ENCODE results near the gene MSN.
"Not testable (repeated sequence)": the region's sequence is repeated elsewhere in the genome, so short reads cannot be mapped to it uniquely, and the experiment has no call there.

Gene MSN

GRCh38 chrX:65720381-65720964, 53.0 kb downstream of the MSN start:
- no peak for DNase-seq

GRCh38 chrX:65723706-65724105, 56.3 kb downstream of the MSN start:
- DNase-seq: peak; percentile 23 to 30

DNA sequence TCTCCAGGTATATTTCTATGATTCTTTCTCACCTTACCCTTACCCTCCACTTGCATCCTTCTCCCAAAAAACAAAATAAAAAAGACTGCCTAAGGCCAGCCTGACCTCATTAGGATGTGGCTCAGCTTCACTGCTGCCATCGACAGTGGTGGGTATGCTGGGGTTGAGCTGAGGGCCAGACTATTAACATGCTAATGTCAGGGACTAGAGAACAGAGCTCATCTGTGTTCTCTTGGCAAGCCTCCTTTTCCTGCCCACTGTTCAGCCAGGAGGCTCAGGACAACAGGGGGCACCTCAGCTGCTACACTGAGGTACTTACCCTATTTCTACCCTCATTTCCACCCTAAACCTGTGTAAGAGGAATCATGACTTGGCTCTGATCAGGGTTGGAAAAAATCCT, 59.3 kb downstream of the MSN start:
- DNase-seq: no peak

DNA sequence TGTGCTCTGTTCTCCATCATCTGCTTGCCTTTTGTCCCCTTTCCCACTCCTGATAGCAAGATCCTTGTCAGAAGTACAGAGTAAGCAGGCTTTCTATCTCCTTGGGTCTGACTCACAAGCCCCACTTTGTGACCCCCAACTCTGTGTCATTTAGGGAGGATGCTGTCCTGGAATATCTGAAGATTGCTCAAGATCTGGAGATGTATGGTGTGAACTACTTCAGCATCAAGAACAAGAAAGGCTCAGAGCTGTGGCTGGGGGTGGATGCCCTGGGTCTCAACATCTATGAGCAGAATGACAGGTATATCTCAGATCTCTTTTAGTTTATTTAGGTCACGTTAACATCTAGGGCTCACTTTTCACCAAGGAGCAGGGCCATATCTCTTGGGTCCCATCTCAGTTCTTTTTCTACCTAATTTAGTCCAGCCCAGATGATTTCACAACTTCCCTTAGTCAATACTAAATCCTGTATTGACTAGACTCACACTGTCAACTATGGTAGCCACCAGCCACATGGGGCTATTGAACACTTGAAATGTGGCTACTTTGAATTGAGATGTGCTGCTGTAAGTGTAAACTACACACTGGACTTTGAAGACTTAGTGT, 64.3 kb downstream of the MSN start:
- no peak for DNase-seq

- DNase-seq: no peak
These were observed 73.5 kb downstream of the MSN start for GRCh38 chrX:65740909-65741308.

DNA sequence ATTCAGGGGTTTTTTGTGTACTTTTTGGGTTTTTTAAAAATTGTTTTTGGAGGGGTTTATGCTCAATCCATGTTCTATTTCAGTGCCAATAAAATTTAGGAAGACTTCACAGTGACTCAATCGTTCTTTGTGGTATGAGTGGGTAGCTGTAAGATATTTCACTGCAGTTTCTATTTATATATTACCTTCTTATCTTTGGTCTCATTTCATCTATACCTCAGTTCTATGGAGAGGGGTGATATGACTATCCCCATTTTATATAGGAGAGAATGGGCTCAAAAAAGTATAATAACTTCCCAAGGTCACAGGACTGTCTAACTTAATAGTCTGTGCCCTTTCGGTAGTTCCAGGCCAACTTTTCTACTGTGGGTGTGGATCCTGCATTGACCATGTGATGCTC, 74.4 kb downstream of the MSN start:
- no peak for DNase-seq

DNA sequence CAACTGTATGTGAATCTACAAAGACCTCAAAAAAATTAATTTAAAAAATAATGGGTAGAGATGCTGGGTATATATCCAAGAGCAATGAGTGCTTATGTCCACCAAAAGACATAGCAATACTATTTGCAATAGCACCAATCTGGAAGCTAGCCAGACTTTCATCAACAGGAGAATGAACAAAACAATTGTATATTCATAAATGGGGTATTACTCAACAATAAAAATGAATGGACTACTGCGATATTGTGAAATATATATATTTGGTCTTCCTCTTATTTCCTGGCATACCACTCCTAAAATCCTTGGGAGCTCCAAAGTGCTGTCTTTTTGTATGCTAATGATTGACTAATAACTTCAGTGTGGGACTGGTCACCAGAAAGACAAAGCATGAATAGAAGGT, 77.5 kb downstream of the MSN start:
- DNase-seq: no peak

DNA sequence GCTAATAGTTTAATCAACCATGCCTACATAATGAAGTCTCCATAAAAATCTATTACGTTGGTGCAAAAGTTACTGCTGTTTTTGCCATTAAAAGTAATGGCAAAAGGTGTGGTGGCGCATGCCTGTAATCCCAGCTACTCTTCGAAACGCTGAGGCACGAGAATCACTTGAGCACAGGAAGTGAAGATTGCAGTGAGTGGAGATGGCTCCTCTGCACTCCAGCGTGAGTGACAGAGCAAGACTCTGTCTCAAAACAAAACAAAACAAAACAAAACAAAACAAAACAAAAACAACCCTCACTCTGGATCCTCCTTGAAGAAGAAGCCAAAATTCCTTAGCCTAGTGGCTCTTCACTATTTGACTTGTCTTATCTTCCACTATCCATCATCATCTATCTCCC, 78.0 kb downstream of the MSN start:
- no peak for DNase-seq

DNA sequence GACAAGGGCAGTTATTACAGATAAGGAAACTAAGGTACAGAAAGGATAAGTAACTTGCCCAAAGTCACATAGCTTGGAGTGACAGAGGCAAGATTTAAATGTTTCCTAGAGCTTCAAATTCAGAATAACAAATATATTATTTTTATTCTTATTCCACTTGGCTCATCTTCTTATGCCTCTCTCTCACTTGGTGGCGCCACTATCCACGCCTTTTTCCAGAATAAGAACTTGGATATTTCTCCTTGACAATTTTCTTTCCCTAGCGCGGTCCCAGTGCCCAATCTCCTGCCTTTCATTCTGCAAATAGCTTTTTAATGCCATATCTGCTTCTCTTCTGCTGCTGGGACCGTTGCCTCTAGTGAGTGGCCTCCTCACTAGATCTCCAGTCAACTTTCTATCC, 78.5 kb downstream of the MSN start:
- no peak for DNase-seq

GRCh38 chrX:65750674-65751469, 83.4 kb downstream of the MSN start:
- peak in 1 of 2 donors; percentile 3 for DNase-seq

DNA sequence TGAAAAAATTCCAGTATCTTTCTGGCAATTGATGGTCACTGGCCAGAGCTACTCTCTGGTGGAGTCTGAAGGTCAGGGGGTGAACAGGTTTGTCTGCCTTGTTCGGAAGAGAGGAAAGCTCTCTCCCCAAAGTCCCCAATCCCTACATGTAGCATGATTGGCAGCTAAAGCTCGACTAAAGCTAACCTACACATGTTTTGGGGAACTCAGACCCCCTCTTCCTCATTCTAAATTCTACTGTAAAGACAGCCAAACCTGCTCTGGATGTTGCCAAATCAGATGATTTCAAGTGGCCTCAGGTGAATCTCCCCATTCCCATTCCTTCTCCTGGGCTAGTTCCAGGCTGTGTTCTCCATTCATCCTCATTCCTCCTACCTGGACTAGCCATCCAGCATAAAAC, 84.1 kb downstream of the MSN start:
- DNase-seq: no peak

- DNase-seq: no peak
These were observed 84.8 kb downstream of the MSN start for GRCh38 chrX:65752294-65752693.

GRCh38 chrX:65755786-65756185, 88.3 kb downstream of the MSN start:
- DNase-seq: no peak

DNA sequence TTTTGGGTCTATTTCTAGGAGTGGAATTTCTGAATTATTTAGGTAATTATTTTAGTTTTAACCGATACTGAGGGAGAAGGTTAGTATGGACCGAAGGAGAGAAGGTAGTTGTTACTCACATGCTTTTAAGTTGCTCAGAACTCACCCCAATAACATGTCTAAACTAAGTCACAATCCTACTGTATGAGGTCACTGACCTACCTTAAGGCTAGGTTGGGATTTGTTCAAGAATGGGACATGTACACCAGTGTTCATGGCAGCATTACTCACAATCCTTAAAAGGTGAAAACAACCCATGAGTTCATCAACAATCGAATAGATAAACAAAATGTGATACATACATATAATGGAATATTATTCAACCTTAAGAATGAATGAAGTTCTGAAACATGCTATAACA, 90.5 kb downstream of the MSN start:
- DNase-seq: no peak

GRCh38 chrX:65758505-65758904, 91.1 kb downstream of the MSN start:
- DNase-seq: no peak

GRCh38 chrX:65759525-65759924, 92.1 kb downstream of the MSN start:
- not testable (repeated sequence) for DNase-seq

- DNase-seq: no peak
These were observed 102.3 kb downstream of the MSN start for GRCh38 chrX:65769564-65770292.

GRCh38 chrX:65772842-65773241, 105.4 kb downstream of the MSN start:
- no peak for DNase-seq

DNA sequence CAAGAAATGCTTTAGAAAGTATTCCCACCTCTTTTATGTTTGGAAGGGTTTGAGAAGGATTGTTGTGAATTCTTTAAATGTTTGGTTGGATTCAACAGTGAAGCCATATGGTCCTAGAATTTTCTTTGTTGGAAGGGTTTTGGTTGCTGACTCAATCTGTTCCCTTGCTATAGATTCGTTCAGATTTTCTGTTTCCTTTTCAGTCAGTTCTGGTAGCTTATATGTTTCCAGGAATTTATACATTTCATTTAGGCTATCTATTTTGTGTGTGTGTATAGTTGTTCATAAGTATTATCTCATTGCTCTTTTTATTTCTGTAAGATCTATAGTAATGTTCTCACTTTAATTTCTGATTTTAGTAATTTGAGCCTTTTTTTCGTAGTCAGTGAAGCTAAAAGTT, 114.4 kb downstream of the MSN start:
- DNase-seq: no peak

GRCh38 chrX:65783746-65784145, 116.3 kb downstream of the MSN start:
- DNase-seq: no peak

Data from activated CD4-positive, alpha-beta T cell treated with anti-CD3 and anti-CD28 coated beads for 4 hours (primary cell).